Loucy (cell line): Measurements from ENCODE around the gene LPAR3.

Source experiments
- H2AFZ ChIP-seq: fragments of 200-600 bp; sonication (generic); 2 replicates; pipeline ENCODE4 v1.6.0; 2016; ENCODE audit warnings: antibody characterized with exemption, mild to moderate bottlenecking, low read length, moderate library complexity
- H3F3A ChIP-seq: fragments of 200-600 bp; 2 replicates; pipeline ENCODE4 v1.6.0; 2016; ENCODE audit warnings: antibody characterized with exemption, low read depth, mild to moderate bottlenecking
- H3K27me3 ChIP-seq: fragments of 200-600 bp; sonication (generic); 2 replicates; pipeline ENCODE4 v1.6.1; 2014; ENCODE audit warnings: low read length, mild to moderate bottlenecking; ENCODE audit not compliant: insufficient read depth, poor library complexity, severe bottlenecking
- H3K36me3 ChIP-seq: fragments of 200-600 bp; sonication (generic); 2 replicates; pipeline ENCODE4 v1.6.1; 2016; ENCODE audit warnings: low read length; ENCODE audit not compliant: insufficient read depth
- H3K4me1 ChIP-seq: fragments of 200-600 bp; sonication (generic); 2 replicates; pipeline ENCODE4 v1.5.1; 2014; ENCODE audit warnings: low read length, mild to moderate bottlenecking; ENCODE audit not compliant: insufficient read depth, poor library complexity, severe bottlenecking
- H3K4me2 ChIP-seq: fragments of 200-600 bp; sonication (generic); 2 replicates; pipeline ENCODE4 v1.6.0; 2014; ENCODE audit warnings: antibody characterized with exemption, low read length, low read depth, mild to moderate bottlenecking; ENCODE audit not compliant: poor library complexity, severe bottlenecking
- H3K4me3 ChIP-seq: fragments of 200-600 bp; sonication (generic); 2 replicates; pipeline ENCODE4 v1.5.1; 2014; ENCODE audit warnings: low read length, mild to moderate bottlenecking, mixed read lengths; ENCODE audit not compliant: poor library complexity, severe bottlenecking
- H3K79me2 ChIP-seq: fragments of 200-600 bp; sonication (generic); 2 replicates; pipeline ENCODE4 v1.6.1; 2014; ENCODE audit warnings: low read length; ENCODE audit not compliant: insufficient read depth
- H3K9ac ChIP-seq: fragments of 200-600 bp; sonication (generic); 2 replicates; pipeline ENCODE4 v1.6.0; 2014; ENCODE audit warnings: mild to moderate bottlenecking, low read depth, low read length, moderate library complexity; ENCODE audit not compliant: poor library complexity, severe bottlenecking
- H3K9me2 ChIP-seq: fragments of 200-600 bp; sonication (generic); replicated peaks from 2 replicates; pipeline ENCODE4 v1.6.1; 2016; ENCODE audit warnings: low read depth, low read length, mixed read lengths
- H3K9me3 ChIP-seq: fragments of 200-600 bp; sonication (generic); 2 replicates; pipeline ENCODE4 v1.6.1; 2014; ENCODE audit warnings: mild to moderate bottlenecking, antibody characterized with exemption, low read length, low read depth; ENCODE audit not compliant: insufficient read depth
- H4K20me1 ChIP-seq: fragments of 200-600 bp; sonication (generic); 2 replicates; pipeline ENCODE4 v1.6.0; 2014; ENCODE audit warnings: antibody characterized with exemption, low read length, mild to moderate bottlenecking; ENCODE audit not compliant: insufficient read depth, poor library complexity, severe bottlenecking
- CTCF ChIP-seq: fragments of 200-600 bp; sonication (generic); conservative IDR thresholded peaks from 2 replicates; pipeline ENCODE4 v1.5.1; 2014; ENCODE audit warnings: mild to moderate bottlenecking, antibody characterized with exemption, low read length
- EZH2phosphoT487 ChIP-seq: fragments of 200-600 bp; IDR thresholded peaks from 2 replicates; pipeline ENCODE4 v1.6.1; 2018; ENCODE audit warnings: antibody characterized with exemption, mild to moderate bottlenecking, moderate library complexity, borderline replicate concordance

LPAR3 gene

GRCh38 chr1:84883286-84883685, 9.7 kb downstream of the LPAR3 start:
- Histone ChIP-seq H3K4me1 (no peaks in the 10 kb centered on the region), H3K9ac (no peak overlapping the region), H3F3A (no peaks in the 10 kb centered on the region), H3K79me2 (no peaks in the 10 kb centered on the region), H3K9me2 (no peaks in the 10 kb centered on the region), H2AFZ (no peak overlapping the region), H3K27me3 (no peaks in the 10 kb centered on the region), H3K9me3 (no peaks in the 10 kb centered on the region; the same call in 1 of the 2 replicates), H4K20me1 (no peaks in the 10 kb centered on the region), H3K36me3 (no peaks in the 10 kb centered on the region), H3K4me3 (no peak overlapping the region), H3K4me2 (no peak overlapping the region)
- TF ChIP-seq CTCF (no peak), EZH2phosphoT487 (no peak)

GRCh38 chr1:84877592-84877991, 15.4 kb downstream of the LPAR3 start:
- H3K4me2 ChIP-seq: no peak overlapping the region
- H2AFZ ChIP-seq: no peak overlapping the region
- no peaks in the 10 kb centered on the region for H3K36me3 ChIP-seq
- no peak overlapping the region for H3K9ac ChIP-seq
- no peak overlapping the region for H3K4me3 ChIP-seq
- no peaks in the 10 kb centered on the region for H4K20me1 ChIP-seq
- no peaks in the 10 kb centered on the region for H3K79me2 ChIP-seq
- H3K9me3 ChIP-seq: no peaks in the 10 kb centered on the region; the same call in 1 of the 2 replicates
- H3K9me2 ChIP-seq: no peaks in the 10 kb centered on the region
- H3K27me3 ChIP-seq: no peaks in the 10 kb centered on the region
- H3K4me1 ChIP-seq: no peaks in the 10 kb centered on the region
- no peak for TF ChIP-seq CTCF
- no peak for TF ChIP-seq EZH2phosphoT487
- no peaks in the 10 kb centered on the region for H3F3A ChIP-seq

GRCh38 chr1:84876353-84876752, 16.7 kb downstream of the LPAR3 start:
- Histone ChIP-seq H3K4me3 (no peak overlapping the region), H3K9me2 (no peaks in the 10 kb centered on the region), H3K27me3 (peaks cover 5% of the 10 kb centered on the region), H3K4me1 (no peaks in the 10 kb centered on the region), H3F3A (no peaks in the 10 kb centered on the region), H3K4me2 (no peak overlapping the region), H3K36me3 (no peaks in the 10 kb centered on the region), H3K9ac (no peak overlapping the region), H3K9me3 (no peaks in the 10 kb centered on the region), H4K20me1 (no peaks in the 10 kb centered on the region), H3K79me2 (no peaks in the 10 kb centered on the region), H2AFZ (no peak overlapping the region)
- no peak for TF ChIP-seq EZH2phosphoT487
- no peak for TF ChIP-seq CTCF
